ENCODE data around the gene MTCH1.

The MTCH1 gene

GRCh38 chr6:36970892-36971842, 14.8 kb downstream of the MTCH1 start:
- DNase-seq (ENCODE audit: low read depth in 3 of 3), result no peak

GRCh38 chr6:36969988-36970891, 15.8 kb downstream of the MTCH1 start:
- no peak for DNase-seq (ENCODE audit: low read depth in 3 of 3)

DNA sequence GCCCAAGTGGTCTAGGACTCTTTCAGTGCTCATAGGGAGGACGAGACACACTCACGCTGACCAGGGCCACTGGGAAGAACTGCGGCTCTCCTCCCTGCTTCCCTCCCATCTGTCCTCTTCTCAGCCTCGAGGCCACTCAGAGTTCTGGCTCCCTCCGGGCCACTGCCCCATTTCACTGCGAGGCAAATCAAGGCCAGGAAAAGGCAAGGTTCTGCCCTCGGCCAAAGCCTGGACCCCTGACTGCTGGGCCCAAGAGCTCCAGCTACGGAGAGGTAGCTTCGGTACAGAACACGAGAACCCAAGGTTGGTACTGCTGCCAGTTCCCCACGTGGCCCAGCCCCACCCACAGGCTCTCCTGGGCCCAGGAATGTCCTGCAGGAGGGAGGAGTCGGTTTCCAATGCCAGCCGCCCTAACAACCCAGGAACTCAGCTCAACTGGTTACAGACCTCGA, 16.7 kb downstream of the MTCH1 start:
- no peak for DNase-seq (ENCODE audit: low read depth in 3 of 3)

- no peak for DNase-seq (ENCODE audit: low read depth in 3 of 3)
Measured at GRCh38 chr6:36968266-36968977, 17.6 kb downstream of the MTCH1 start.

DNA sequence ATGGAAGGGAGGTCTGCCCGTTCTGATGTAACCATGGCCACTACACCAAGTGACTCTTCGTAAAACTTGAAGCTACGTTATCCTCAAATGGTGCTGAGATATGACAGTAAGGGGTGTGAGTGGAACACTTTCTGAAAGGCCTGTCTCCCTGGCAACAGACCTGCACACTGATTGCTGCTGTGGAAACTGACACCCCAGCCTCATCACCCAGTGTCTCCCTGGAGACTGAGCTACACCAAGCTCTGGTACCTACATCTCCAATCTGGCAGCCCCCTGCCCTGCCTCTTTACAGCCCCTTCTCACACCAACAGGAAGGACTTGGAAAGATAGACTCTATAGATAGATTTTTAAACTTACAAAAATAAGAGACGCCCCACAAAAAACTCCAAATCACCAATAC, 18.2 kb downstream of the MTCH1 start:
- no peak for DNase-seq (ENCODE audit: low read depth in 3 of 3)

DNA sequence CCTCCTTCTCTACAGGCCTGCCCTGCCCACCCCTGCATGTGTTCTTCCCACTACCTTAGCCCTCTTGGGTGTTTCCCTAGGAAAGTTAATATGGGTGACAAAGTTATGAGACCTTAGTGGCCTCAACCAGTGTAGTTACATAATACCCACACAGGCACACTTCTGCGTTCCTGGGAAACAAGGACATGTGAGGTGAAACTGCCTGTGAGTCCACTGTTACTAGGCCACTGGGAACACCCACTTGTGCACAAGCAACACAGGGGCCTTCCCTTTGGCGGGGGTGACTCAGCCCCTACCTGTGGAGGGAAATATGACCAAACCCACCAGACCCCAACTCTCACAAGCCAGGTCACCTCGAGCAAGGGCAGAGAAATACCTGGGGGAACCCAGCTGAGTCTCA, 18.7 kb downstream of the MTCH1 start:
- DNase-seq (ENCODE audit: low read depth in 3 of 3), result no peak

DNA sequence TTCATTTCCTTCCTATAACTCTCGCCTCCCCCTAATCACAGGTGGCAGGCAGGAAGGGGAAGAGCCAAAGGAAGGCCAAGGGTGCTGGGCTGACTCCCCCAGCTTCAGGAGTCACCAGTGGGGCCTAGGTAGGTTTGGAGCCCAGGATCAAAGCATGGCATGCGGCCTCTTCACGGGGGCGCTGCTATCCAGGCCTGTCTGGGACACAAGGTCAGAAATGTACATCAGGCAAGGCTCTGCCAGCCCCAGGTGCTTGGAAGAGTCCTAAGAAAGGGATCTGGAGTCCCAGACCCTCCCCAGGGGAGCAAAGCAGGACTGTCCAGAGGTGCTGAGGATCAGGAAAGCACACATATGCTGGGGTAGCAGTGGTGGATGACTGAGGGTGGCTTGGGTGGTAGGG, 21.1 kb downstream of the MTCH1 start:
- no peak for DNase-seq (ENCODE audit: low read depth in 3 of 3)

- no peak for DNase-seq (ENCODE audit: low read depth in 3 of 3)
Measured at GRCh38 chr6:36964349-36964748, 21.6 kb downstream of the MTCH1 start.

- no peak for DNase-seq (ENCODE audit: low read depth in 3 of 3)
Measured at GRCh38 chr6:36963451-36964290, 22.3 kb downstream of the MTCH1 start.

DNA sequence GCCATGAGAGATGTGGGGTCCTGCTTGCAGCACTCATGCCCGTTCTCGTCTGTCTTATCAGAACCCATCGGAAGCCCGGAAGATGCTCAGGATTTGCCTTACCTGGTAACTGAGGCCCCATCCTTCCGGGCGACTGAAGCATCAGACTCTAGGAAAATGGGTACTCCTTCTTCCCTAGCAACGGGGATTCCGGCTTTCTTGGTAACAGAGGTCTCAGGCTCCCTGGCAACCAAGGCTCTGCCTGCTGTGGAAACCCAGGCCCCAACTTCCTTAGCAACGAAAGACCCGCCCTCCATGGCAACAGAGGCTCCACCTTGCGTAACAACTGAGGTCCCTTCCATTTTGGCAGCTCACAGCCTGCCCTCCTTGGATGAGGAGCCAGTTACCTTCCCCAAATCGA, 23.1 kb downstream of the MTCH1 start:
- DNase-seq (ENCODE audit: low read depth in 3 of 3), result peak; percentile 47 to 75 (median 56)

GRCh38 chr6:36961441-36962435, 24.3 kb downstream of the MTCH1 start:
- DNase-seq (ENCODE audit: low read depth in 3 of 3), result no peak

DNA sequence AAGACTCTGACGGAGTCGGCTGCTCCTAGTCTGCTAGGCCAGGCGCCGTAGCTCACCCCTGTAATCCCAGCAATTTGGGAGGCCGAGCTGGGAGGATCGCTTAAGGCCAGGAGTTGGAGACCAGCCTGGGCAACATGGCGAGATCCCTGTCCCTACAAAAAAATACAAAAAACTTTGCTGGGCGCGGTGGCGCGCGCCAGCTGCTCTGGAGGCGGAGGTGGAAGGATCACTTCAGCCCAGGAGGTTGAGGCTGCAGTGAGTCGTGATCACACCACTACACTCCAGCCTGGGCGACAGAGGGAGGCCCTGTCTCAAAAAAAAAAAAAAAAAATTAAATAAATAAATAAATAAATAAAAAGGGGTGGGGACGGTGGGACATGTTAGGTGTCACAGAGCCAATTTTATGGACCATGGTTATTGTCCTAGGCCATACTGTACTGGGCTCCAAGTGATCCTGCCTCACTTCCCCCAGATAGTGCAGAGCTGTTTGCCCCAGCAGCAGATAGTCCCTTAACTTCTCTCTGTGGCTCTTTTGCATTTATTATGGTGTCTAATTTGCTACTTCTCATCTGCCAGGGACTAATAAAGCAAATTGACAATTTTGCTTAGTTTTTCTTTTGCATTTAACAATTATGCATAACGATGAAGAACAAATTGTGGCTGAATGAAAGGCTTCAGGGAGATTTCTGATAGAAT, 26.3 kb downstream of the MTCH1 start:
- no peak for DNase-seq (ENCODE audit: low read depth in 3 of 3)

DNA sequence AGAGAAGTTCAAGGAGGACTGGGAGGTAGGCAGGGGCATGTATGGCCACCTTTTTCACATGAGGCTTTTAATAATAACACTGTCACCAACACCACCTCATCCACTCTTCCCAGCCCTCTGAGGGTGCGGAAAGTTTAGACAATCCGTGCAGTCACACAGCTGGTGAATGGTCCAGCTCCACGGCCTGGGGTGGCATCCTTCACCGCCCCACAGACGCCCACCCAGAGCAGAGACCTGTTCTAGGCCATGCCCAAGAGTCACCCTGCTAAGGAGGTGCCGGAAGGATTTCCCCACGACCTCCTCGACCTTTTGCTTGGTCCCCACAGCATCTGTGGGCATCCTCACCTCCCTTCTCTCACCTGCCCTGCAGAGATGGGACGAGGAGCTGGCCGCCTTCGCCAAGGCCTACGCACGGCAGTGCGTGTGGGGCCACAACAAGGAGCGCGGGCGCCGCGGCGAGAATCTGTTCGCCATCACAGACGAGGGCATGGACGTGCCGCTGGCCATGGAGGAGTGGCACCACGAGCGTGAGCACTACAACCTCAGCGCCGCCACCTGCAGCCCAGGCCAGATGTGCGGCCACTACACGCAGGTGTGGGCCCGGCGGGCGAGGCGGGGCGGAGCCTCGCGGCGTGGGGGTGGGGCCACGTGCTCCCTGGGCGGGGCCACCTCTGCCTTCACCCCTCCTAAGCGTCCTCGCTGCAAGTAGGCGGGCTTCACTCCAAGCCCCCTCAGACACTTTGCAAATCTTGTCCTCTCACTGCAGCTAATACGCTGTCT, 27.0 kb downstream of the MTCH1 start:
- no peak for DNase-seq (ENCODE audit: low read depth in 3 of 3)

GRCh38 chr6:36957773-36958271, 28.2 kb downstream of the MTCH1 start:
- no peak for DNase-seq (ENCODE audit: low read depth in 3 of 3)

DNA sequence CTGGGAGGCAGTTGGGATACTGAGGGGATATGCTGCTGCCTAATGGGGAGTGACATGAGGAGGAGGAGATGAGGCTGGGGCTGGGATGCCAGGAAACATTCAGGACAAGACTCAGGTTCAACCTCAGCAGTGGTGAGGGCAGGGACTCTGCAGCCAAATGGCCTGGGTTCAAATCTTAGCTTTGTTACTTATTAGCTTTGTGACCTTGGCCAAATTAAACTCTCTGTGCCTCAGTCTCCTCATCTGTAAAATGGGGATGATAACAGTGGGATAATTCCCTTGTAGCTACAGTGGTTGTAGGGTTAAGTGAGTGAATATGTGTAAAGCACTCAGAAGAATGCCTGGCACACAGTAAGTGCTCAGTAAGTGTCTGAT, 29.6 kb downstream of the MTCH1 start:
- DNase-seq (ENCODE audit: low read depth in 3 of 3), result no peak

DNA sequence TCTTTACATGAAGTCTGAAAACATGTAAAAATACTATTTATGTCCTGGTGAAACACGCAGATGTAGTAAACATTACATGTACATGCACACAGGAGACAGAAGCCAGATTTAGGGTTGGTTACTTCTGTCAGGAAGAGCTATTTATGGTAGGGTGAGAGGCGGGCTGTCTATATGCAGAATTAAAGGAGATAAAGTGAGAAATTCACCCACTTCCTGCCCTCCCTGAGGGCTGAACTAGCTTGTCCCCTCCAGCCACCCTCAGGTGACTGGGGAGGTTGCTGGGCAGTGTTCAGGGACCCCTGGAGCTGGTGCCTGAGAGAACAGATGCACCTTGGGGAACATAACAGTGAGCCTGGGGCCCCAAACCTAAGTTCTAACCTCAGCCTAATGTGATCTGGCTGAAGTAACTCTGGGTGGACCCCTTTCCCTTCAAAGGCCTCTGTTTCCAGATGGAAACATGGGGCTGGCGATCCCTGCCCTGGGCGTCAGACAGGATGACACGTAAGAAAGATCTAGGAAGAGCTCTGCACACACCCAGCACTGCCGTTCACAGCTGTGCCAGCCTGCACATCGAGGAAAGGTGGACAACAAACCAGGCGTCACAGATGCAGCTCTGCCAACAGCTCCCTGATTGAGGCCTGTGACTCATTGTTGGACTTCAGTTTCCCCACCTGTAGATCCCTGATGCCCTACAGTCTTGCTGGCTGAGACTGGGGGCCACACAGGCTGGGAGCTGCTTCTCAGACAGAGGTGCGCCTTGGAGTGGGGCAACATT, 30.1 kb downstream of the MTCH1 start:
- no peak for DNase-seq (ENCODE audit: low read depth in 3 of 3)

GRCh38 chr6:36955136-36955535, 30.9 kb downstream of the MTCH1 start:
- no peak for DNase-seq (ENCODE audit: low read depth in 3 of 3)

Data from stimulated activated CD4-positive, alpha-beta T cell treated with anti-CD3 and anti-CD28 coated beads, TNF-alpha, amount 100 ng/mL, for 24 hours (primary cell).